Activated naive CD8-positive, alpha-beta T cell treated with anti-CD3 and anti-CD28 coated beads, Interleukin-2, amount 50 U/mL, for 24 hours (primary cell): ENCODE measurements around the gene ARG2.
"Not testable (repeated sequence)": the region's sequence is repeated elsewhere in the genome, so short reads cannot be mapped to it uniquely, and the experiment has no call there.

ENCODE experiments used
- ATAC-seq: fragments of 150-1000 bp; cut with Tn5 transposase; one replicate; pipeline ENCODE4 v1.10.0; 2021
- DNase-seq: peaks from one replicate; pipeline ENCODE4 v3.0.0; 2021
- H3K27ac Mint-ChIP-seq: one replicate; pipeline ENCODE4 v1.8.0; 2021; ENCODE audit warnings: mild to moderate bottlenecking, mixed read lengths
- H3K27me3 Mint-ChIP-seq: one replicate; pipeline ENCODE4 v1.8.0; 2021; ENCODE audit warnings: mixed read lengths
- H3K36me3 Mint-ChIP-seq: one replicate; pipeline ENCODE4 v1.8.0; 2021; ENCODE audit warnings: low read depth, mixed read lengths
- H3K4me1 Mint-ChIP-seq: one replicate; pipeline ENCODE4 v1.8.0; 2021; ENCODE audit warnings: mixed read lengths
- H3K4me3 Mint-ChIP-seq: one replicate; pipeline ENCODE4 v1.8.0; 2021; ENCODE audit warnings: mild to moderate bottlenecking, moderate library complexity, mixed read lengths
- H3K9me3 Mint-ChIP-seq: one replicate; pipeline ENCODE4 v1.8.0; 2021; ENCODE audit warnings: mixed read lengths

ARG2 gene

GRCh38 chr14:67602995-67603545 lies 16.6 kb upstream of the ARG2 start:
- DNase-seq = no peak
- H3K9me3 Mint-ChIP-seq = peaks cover 6% of the 10 kb centered on the region
- ATAC-seq = no peak
- no peak overlapping the region for H3K27ac Mint-ChIP-seq
- H3K4me1 Mint-ChIP-seq = peaks cover 28% of the 10 kb centered on the region
- H3K4me3 Mint-ChIP-seq = no peak overlapping the region
- no peaks in the 10 kb centered on the region for H3K27me3 Mint-ChIP-seq
- H3K36me3 Mint-ChIP-seq = peaks cover 3% of the 10 kb centered on the region

- Mint-ChIP-seq H3K36me3 (no peaks in the 10 kb centered on the region), H3K27me3 (no peaks in the 10 kb centered on the region), H3K27ac (no peak overlapping the region), H3K4me3 (no peak overlapping the region), H3K4me1 (peaks cover 9% of the 10 kb centered on the region), H3K9me3 (no peaks in the 10 kb centered on the region)
- DNase-seq = no peak
- no peak for ATAC-seq
Observed at GRCh38 chr14:67607646-67608045, 12.1 kb upstream of the ARG2 start.

GRCh38 chr14:67609642-67610310 lies 9.9 kb upstream of the ARG2 start:
- H3K4me3 Mint-ChIP-seq = no peak overlapping the region
- H3K36me3 Mint-ChIP-seq = no peaks in the 10 kb centered on the region
- H3K27ac Mint-ChIP-seq = no peak overlapping the region
- H3K4me1 Mint-ChIP-seq = peaks cover 9% of the 10 kb centered on the region
- no peaks in the 10 kb centered on the region for H3K27me3 Mint-ChIP-seq
- DNase-seq = no peak
- H3K9me3 Mint-ChIP-seq = no peaks in the 10 kb centered on the region
- ATAC-seq = no peak

- Mint-ChIP-seq H3K4me3 (no peak overlapping the region), H3K27me3 (no peaks in the 10 kb centered on the region), H3K4me1 (peaks cover 9% of the 10 kb centered on the region), H3K27ac (no peak overlapping the region), H3K9me3 (no peaks in the 10 kb centered on the region), H3K36me3 (no peaks in the 10 kb centered on the region)
- peak; percentile 78 for ATAC-seq
- no peak for DNase-seq
Observed at GRCh38 chr14:67610491-67610890, 9.2 kb upstream of the ARG2 start.

- H3K9me3 Mint-ChIP-seq = no peaks in the 10 kb centered on the region
- H3K4me1 Mint-ChIP-seq = peaks cover 30% of the 10 kb centered on the region
- no peaks in the 10 kb centered on the region for H3K36me3 Mint-ChIP-seq
- H3K27ac Mint-ChIP-seq = peak overlapping the region; percentile 77
- peak overlapping the region; percentile 80 for H3K4me3 Mint-ChIP-seq
- H3K27me3 Mint-ChIP-seq = peaks cover 12% of the 10 kb centered on the region
- ATAC-seq = peak; percentile 50
- peak; percentile 12 for DNase-seq
Observed at GRCh38 chr14:67618617-67619063, 1.1 kb upstream of the ARG2 start.

GRCh38 chr14:67620217-67620785 lies 581 bp downstream of the ARG2 start:
- Mint-ChIP-seq H3K27ac (no peak overlapping the region), H3K36me3 (no peaks in the 10 kb centered on the region), H3K9me3 (no peaks in the 10 kb centered on the region), H3K4me1 (peaks cover 30% of the 10 kb centered on the region), H3K27me3 (peaks cover 12% of the 10 kb centered on the region), H3K4me3 (peak overlapping the region; percentile 80)
- DNase-seq (no peak), ATAC-seq (no peak)

GRCh38 chr14:67622675-67623074 lies 3.0 kb downstream of the ARG2 start:
- no peak for DNase-seq
- peak; percentile 33 for ATAC-seq
- Mint-ChIP-seq H3K9me3 (no peaks in the 10 kb centered on the region), H3K4me1 (peaks cover 30% of the 10 kb centered on the region), H3K36me3 (no peaks in the 10 kb centered on the region), H3K27me3 (peaks cover 12% of the 10 kb centered on the region), H3K27ac (peak overlapping the region; percentile 70), H3K4me3 (no peak overlapping the region)

GRCh38 chr14:67623114-67623513 lies 3.4 kb downstream of the ARG2 start:
- DNase-seq = no peak
- H3K27ac Mint-ChIP-seq = peak overlapping the region; percentile 70

GRCh38 chr14:67626131-67626530 lies 6.4 kb downstream of the ARG2 start:
- not testable (repeated sequence) for H3K36me3 Mint-ChIP-seq, DNase-seq, H3K4me3 Mint-ChIP-seq, H3K9me3 Mint-ChIP-seq, H3K27me3 Mint-ChIP-seq, H3K27ac Mint-ChIP-seq
- peaks cover 14% of the 10 kb centered on the region for H3K4me1 Mint-ChIP-seq
- peak; percentile 40 for ATAC-seq

More at GRCh38 chr14:67623114-67623513, 3.4 kb downstream of the ARG2 start:
- Mint-ChIP-seq H3K27me3 (peaks cover 12% of the 10 kb centered on the region), H3K4me1 (peaks cover 30% of the 10 kb centered on the region), H3K36me3 (no peaks in the 10 kb centered on the region), H3K4me3 (peak overlapping the region; percentile 15), H3K9me3 (no peaks in the 10 kb centered on the region)
- ATAC-seq = no peak

GRCh38 chr14:67627519-67627918 lies 7.8 kb downstream of the ARG2 start:
- Mint-ChIP-seq H3K9me3 (no peaks in the 10 kb centered on the region), H3K27ac (no peak overlapping the region), H3K36me3 (no peaks in the 10 kb centered on the region), H3K27me3 (no peaks in the 10 kb centered on the region), H3K4me3 (no peak overlapping the region), H3K4me1 (peaks cover 9% of the 10 kb centered on the region)
- ATAC-seq = no peak
- no peak for DNase-seq

GRCh38 chr14:67630186-67630585 lies 10.5 kb downstream of the ARG2 start:
- no peak for DNase-seq
- Mint-ChIP-seq H3K4me3 (no peak overlapping the region), H3K27ac (no peak overlapping the region), H3K4me1 (no peaks in the 10 kb centered on the region), H3K36me3 (no peaks in the 10 kb centered on the region), H3K9me3 (no peaks in the 10 kb centered on the region), H3K27me3 (no peaks in the 10 kb centered on the region)
- ATAC-seq = no peak

- Mint-ChIP-seq H3K27ac (no peak overlapping the region), H3K36me3 (no peaks in the 10 kb centered on the region), H3K4me1 (no peaks in the 10 kb centered on the region), H3K4me3 (no peak overlapping the region), H3K27me3 (no peaks in the 10 kb centered on the region), H3K9me3 (no peaks in the 10 kb centered on the region)
- DNase-seq (no peak), ATAC-seq (no peak)
Observed at GRCh38 chr14:67630938-67631337, 11.2 kb downstream of the ARG2 start.

- H3K9me3 Mint-ChIP-seq = no peaks in the 10 kb centered on the region
- ATAC-seq (no peak), DNase-seq (no peak)
- H3K4me3 Mint-ChIP-seq = no peak overlapping the region
- no peaks in the 10 kb centered on the region for H3K36me3 Mint-ChIP-seq
- H3K27me3 Mint-ChIP-seq = no peaks in the 10 kb centered on the region
- no peaks in the 10 kb centered on the region for H3K4me1 Mint-ChIP-seq
- H3K27ac Mint-ChIP-seq = no peak overlapping the region
Observed at GRCh38 chr14:67633451-67634147, 13.9 kb downstream of the ARG2 start.

- DNase-seq (no peak), ATAC-seq (no peak)
- H3K4me3 Mint-ChIP-seq = no peak overlapping the region
- no peaks in the 10 kb centered on the region for H3K27me3 Mint-ChIP-seq
- no peaks in the 10 kb centered on the region for H3K9me3 Mint-ChIP-seq
- H3K36me3 Mint-ChIP-seq = no peaks in the 10 kb centered on the region
- H3K27ac Mint-ChIP-seq = no peak overlapping the region
- no peaks in the 10 kb centered on the region for H3K4me1 Mint-ChIP-seq
Observed at GRCh38 chr14:67636361-67636919, 16.7 kb downstream of the ARG2 start.

GRCh38 chr14:67638642-67639041 lies 18.9 kb downstream of the ARG2 start:
- Mint-ChIP-seq H3K27ac (no peak overlapping the region), H3K36me3 (peaks cover 3% of the 10 kb centered on the region), H3K4me3 (no peak overlapping the region), H3K27me3 (no peaks in the 10 kb centered on the region), H3K9me3 (no peaks in the 10 kb centered on the region), H3K4me1 (peaks cover 16% of the 10 kb centered on the region)
- ATAC-seq (no peak), DNase-seq (no peak)
